ENCODE results near the gene ELAVL3. TPM values are rescaled to one million over a fixed set of nuclear protein-coding genes. Genes with fewer than 3 reads are reported as not detected.

ELAVL3 gene
- total and polyA plus RNA-seq, 2 of the 4 experiments (the other 2 are of a cell fraction): not detected

DNA sequence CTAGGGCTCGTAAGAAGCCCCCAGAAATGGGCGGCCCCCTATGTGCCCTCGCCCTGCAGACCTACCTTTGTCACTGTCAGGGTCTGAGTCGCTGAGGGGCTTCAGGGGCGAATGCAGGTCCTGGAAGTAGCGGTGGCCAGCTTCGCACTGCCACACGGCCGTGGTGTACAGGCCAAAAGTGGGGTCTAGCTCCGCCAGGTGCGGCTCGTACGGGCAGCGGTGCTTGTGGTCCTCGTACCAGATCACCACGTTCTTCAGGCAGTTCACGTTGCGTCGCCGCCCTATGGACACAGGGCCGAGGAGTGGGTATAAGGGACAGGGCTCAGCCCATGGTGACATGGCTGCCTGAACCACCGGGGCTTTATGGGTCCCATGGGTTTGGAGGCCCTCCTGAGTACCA, 15.0 kb upstream of the ELAVL3 start:
- Histone ChIP-seq H2BK120ac (ENCODE audit: low read depth, low read length) (no peak overlapping the region), H3K4me2 (ENCODE audit: low read depth, low read length) (no peak overlapping the region), H3K27me3 (ENCODE audit: control insufficient read depth, insufficient read depth, low read length) (no peaks in the 10 kb centered on the region), H3K4me3 (ENCODE audit: insufficient read depth, low read depth, low read length) (no peak overlapping the region), H2BK15ac (ENCODE audit: low read depth, low read length) (no peak overlapping the region), H4K91ac (ENCODE audit: insufficient read depth, low read depth, low read length) (no peak overlapping the region), H3K56ac (ENCODE audit: extremely low read depth, insufficient read depth, low read length) (no peak overlapping the region), H3K9me1 (ENCODE audit: insufficient read depth, low read length) (peaks cover 7% of the 10 kb centered on the region; the same call in 1 of the 2 replicates), H3K9me3 (ENCODE audit: control insufficient read depth, insufficient read depth, low read length) (no peaks in the 10 kb centered on the region), H3K9ac (ENCODE audit: low read depth, low read length) (no peak overlapping the region), H3K4me1 (ENCODE audit: control insufficient read depth, insufficient read depth, low read length) (peaks cover 3% of the 10 kb centered on the region), H3K14ac (replicated peaks; ENCODE audit: low read depth, low read length) (no peak overlapping the region), H3K4ac (ENCODE audit: low read depth, low read length) (no peak overlapping the region), H2AK9ac (replicated peaks; ENCODE audit: low read depth, low read length, poor library complexity) (peak overlapping the region; percentile 91), H3K36me3 (ENCODE audit: control insufficient read depth, insufficient read depth, low read length) (peaks cover 8% of the 10 kb centered on the region), H3K79me1 (ENCODE audit: low read depth in 1 of 2, low read length in 2 of 2) (peaks cover 0 to 22% of the 10 kb centered on the region in 2 experiments; a peak in 2 of 4 replicates), H4K20me1 (ENCODE audit: insufficient read depth, low read length) (no peaks in the 10 kb centered on the region; the same call in 1 of the 2 replicates), H3K23ac (ENCODE audit: low read depth, low read length) (no peak overlapping the region), H2BK20ac (ENCODE audit: low read depth, low read length) (no peak overlapping the region), H4K8ac (ENCODE audit: low read depth in 2 of 2, low read length in 2 of 2) (no peak overlapping the region), H3K18ac (ENCODE audit: low read depth, low read length) (no peak overlapping the region), H3K27ac (ENCODE audit: insufficient read depth, low read length) (no peak overlapping the region), H4K5ac (ENCODE audit: low read depth, low read length) (no peak overlapping the region), H2AK5ac (ENCODE audit: low read depth, low read length) (no peak overlapping the region), H2BK5ac (ENCODE audit: low read depth, low read length, poor library complexity, severe bottlenecking) (no peak overlapping the region), H2AFZ (replicated peaks; ENCODE audit: low read length, poor library complexity) (peak overlapping the region; percentile 33)
- dilution Hi-C loops (cut with HindIII; ENCODE audit: low sequenced_read_pairs, unreplicated experiment) (no loop called here), in situ Hi-C loops (cut with MboI; ENCODE audit: low sequenced_read_pairs) (no loop called here), intact Hi-C loops (cut with micrococcal nuclease) (loop anchor here (1.0 kb wide), 2 partner anchors 63 to 91 kb away; partner anchors contain the start of gene ELOF1)
- DNase-seq (no peak), ATAC-seq (ENCODE audit: low read depth) (no peak)
- CTCF ChIA-PET: no interaction called here
- no peak for TF ChIP-seq RCOR1 (IDR thresholded peaks at IDR 0.05; ENCODE audit: insufficient replicate concordance, low read length)
- no peak for TF ChIP-seq RAD21 (IDR thresholded peaks at IDR 0.05; ENCODE audit: low read length)
- TF ChIP-seq, protein P1, sequence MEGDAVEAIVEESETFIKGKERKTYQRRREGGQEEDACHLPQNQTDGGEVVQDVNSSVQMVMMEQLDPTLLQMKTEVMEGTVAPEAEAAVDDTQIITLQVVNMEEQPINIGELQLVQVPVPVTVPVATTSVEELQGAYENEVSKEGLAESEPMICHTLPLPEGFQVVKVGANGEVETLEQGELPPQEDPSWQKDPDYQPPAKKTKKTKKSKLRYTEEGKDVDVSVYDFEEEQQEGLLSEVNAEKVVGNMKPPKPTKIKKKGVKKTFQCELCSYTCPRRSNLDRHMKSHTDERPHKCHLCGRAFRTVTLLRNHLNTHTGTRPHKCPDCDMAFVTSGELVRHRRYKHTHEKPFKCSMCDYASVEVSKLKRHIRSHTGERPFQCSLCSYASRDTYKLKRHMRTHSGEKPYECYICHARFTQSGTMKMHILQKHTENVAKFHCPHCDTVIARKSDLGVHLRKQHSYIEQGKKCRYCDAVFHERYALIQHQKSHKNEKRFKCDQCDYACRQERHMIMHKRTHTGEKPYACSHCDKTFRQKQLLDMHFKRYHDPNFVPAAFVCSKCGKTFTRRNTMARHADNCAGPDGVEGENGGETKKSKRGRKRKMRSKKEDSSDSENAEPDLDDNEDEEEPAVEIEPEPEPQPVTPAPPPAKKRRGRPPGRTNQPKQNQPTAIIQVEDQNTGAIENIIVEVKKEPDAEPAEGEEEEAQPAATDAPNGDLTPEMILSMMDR (conservative IDR thresholded peaks at IDR 0.05; ENCODE audit: low read depth, low read length): no peak
- TF ChIP-seq CEBPB (IDR thresholded peaks at IDR 0.05; ENCODE audit: low read depth, low read length): no peak
- TF ChIP-seq NFE2L2 (IDR thresholded peaks at IDR 0.05; ENCODE audit: low read depth, low read length): no peak
- no peak for TF ChIP-seq FOS (IDR thresholded peaks at IDR 0.05; ENCODE audit: low read depth, low read length)
- no peak for TF ChIP-seq ELK1 (IDR thresholded peaks at IDR 0.05; ENCODE audit: borderline replicate concordance, low read depth, low read length)
- TF ChIP-seq, protein P2, sequence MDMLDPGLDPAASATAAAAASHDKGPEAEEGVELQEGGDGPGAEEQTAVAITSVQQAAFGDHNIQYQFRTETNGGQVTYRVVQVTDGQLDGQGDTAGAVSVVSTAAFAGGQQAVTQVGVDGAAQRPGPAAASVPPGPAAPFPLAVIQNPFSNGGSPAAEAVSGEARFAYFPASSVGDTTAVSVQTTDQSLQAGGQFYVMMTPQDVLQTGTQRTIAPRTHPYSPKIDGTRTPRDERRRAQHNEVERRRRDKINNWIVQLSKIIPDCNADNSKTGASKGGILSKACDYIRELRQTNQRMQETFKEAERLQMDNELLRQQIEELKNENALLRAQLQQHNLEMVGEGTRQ (IDR thresholded peaks at IDR 0.05; ENCODE audit: low read depth, low read length): no peak
- no peak for TF ChIP-seq POLR2A (IDR thresholded peaks at IDR 0.05; ENCODE audit: low read depth, low read length)
- no peak for TF ChIP-seq RFX5 (IDR thresholded peaks at IDR 0.05; ENCODE audit: low read depth, low read length)
- POLR2A ChIA-PET (ENCODE audit: unreplicated experiment): no interaction called here
- BruUV-seq (replicated peaks): no TSS peak
- 99% methylated on average over 13 of the region's 22 CpGs; no CpG with 5 or more reads in 1 of the 2 experiments for WGBS, 2 experiments (ENCODE audit: extremely low coverage in 2 of 2, insufficient read length in 1 of 2)
